BJ (cell line): ENCODE measurements around the gene LARP4B. TPM values are rescaled to one million over a fixed set of nuclear protein-coding genes. Genes with fewer than 3 reads are reported as not detected.

ENCODE experiments used
- CTCF ChIA-PET: fragments of 350-600 bp; formaldehyde crosslinking; extraction: SDS; loops from one replicate; lab custom pipeline; 2021; ENCODE audit warnings: antibody characterized with exemption, inconsistent platforms; lab: Yijun Ruan, JAX
- POLR2A ChIA-PET: fragments of 300-600 bp; sonication (Branson Sonifier 250); formaldehyde crosslinking; extraction: SDS; loops from one replicate; lab custom pipeline; 2021; ENCODE audit warnings: antibody characterized with exemption; lab: Charles Lee
- DNase-seq: peaks from one replicate; pipeline ENCODE4 v3.0.0-alpha.2; 2011; ENCODE audit warnings: low read depth
- H3K27me3 ChIP-seq: 2 replicates; pipeline ENCODE4 v1.6.0; 2011; ENCODE audit warnings: low read length; ENCODE audit not compliant: control insufficient read depth, insufficient read depth
- H3K36me3 ChIP-seq: 2 replicates; pipeline ENCODE4 v1.5.1; 2011; ENCODE audit warnings: low read length; ENCODE audit not compliant: control insufficient read depth, insufficient read depth
- H3K4me3 ChIP-seq: 2 replicates; pipeline ENCODE4 v1.5.1; 2011; ENCODE audit warnings: low read depth, mild to moderate bottlenecking, control low read depth, low read length
- polyA plus RNA-seq: library from polyadenylated mRNA; depleted of rRNA; stranded (reverse); fragments of >200 nt; gene quantifications from 2 replicates; pipeline ENCODE4 v1.2.3, GENCODE V29; 2011
- TF ChIP-seq, protein P1 (sequence below): IDR thresholded peaks from 2 replicates; pipeline ENCODE4 v1.5.1; 2011; ENCODE audit warnings: low read depth, mild to moderate bottlenecking, control low read depth, inconsistent platforms, low read length, moderate library complexity; ENCODE audit not compliant: insufficient read depth

The LARP4B gene
- polyA plus RNA-seq, 1 experiment, result 38.4 TPM

DNA sequence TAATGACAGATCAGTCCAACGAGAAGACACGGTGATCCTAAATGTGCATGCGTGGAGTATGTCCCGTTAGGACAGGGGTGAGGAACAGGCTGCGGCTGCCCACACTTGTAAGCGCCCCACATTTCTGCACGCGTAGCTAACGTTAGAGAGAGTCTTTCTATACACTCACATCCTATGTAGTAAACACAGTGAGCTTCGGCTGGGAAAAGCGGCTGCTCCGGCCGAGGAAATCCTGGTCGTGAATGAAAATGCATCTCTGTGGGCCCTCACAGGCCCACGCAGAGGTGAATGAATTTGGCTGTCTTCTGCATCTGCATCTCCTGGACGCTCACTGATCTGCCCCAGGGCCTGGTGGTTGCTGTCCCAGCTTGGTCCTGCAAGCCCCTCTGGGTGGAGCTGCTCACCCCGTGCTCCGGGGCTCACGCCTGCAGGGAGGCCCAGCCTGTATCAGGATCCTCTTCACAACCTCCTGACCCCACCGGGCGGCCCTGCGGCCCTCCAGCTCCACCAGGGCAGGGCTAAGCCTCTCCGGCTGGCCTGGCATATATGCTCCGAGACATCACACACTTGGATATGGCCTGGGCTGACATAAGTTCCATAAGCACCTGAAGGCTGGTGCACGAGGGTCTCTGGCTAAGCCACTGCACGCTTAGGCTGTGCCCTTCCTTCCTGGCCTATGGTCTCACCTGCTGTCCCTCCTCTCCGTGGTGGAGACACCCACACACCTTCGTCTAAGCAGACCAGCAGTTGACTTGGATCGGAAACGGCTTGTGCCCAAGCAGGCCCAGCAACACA lies 124.1 kb downstream of the LARP4B start:
- no peak for DNase-seq
- no peak overlapping the region for H3K4me3 ChIP-seq
- no peaks in the 10 kb centered on the region for H3K27me3 ChIP-seq
- ChIA-PET POLR2A (no interaction called here), CTCF (no interaction called here)
- H3K36me3 ChIP-seq, result peaks cover 26% of the 10 kb centered on the region
- TF ChIP-seq, protein P1, sequence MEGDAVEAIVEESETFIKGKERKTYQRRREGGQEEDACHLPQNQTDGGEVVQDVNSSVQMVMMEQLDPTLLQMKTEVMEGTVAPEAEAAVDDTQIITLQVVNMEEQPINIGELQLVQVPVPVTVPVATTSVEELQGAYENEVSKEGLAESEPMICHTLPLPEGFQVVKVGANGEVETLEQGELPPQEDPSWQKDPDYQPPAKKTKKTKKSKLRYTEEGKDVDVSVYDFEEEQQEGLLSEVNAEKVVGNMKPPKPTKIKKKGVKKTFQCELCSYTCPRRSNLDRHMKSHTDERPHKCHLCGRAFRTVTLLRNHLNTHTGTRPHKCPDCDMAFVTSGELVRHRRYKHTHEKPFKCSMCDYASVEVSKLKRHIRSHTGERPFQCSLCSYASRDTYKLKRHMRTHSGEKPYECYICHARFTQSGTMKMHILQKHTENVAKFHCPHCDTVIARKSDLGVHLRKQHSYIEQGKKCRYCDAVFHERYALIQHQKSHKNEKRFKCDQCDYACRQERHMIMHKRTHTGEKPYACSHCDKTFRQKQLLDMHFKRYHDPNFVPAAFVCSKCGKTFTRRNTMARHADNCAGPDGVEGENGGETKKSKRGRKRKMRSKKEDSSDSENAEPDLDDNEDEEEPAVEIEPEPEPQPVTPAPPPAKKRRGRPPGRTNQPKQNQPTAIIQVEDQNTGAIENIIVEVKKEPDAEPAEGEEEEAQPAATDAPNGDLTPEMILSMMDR, result no peak

DNA sequence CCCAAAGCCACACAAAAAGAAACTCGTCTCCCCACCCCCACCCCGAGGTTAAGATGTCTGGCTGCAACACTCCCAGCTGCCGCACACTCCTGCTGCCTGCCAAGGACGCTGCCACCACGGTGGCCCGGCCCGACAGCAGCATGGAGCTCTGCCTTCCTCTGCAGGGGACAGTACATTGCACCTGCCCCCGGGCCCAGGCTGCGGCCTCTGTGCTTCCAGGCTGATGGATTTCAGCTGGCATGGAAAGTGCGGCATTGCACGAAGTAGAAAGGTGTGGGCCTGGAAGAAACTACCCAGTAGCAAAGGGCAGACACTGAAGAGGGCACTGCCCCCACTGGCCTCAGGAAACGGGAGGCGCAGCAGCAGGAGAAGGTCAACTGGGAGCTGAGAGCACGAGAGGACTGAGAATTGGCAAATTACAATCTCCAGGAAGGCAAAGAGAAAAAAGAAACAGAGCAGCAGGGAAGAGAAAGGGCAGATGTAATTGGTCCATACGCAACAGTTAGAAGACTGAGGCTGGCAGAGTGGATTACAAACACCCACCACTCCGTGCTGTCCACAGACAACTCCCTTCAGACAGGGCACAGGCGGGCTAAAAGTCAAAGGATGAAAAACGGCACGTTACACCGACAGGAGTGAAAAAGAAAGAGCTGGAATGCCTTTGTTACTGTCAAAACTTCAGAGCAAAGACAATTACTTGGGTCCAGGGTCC lies 124.9 kb downstream of the LARP4B start:
- no peak overlapping the region for H3K4me3 ChIP-seq
- H3K36me3 ChIP-seq, result peaks cover 21% of the 10 kb centered on the region
- TF ChIP-seq, protein P1, result no peak
- DNase-seq, result no peak
- POLR2A ChIA-PET, result no interaction called here
- CTCF ChIA-PET, result no interaction called here
- no peaks in the 10 kb centered on the region for H3K27me3 ChIP-seq

DNA sequence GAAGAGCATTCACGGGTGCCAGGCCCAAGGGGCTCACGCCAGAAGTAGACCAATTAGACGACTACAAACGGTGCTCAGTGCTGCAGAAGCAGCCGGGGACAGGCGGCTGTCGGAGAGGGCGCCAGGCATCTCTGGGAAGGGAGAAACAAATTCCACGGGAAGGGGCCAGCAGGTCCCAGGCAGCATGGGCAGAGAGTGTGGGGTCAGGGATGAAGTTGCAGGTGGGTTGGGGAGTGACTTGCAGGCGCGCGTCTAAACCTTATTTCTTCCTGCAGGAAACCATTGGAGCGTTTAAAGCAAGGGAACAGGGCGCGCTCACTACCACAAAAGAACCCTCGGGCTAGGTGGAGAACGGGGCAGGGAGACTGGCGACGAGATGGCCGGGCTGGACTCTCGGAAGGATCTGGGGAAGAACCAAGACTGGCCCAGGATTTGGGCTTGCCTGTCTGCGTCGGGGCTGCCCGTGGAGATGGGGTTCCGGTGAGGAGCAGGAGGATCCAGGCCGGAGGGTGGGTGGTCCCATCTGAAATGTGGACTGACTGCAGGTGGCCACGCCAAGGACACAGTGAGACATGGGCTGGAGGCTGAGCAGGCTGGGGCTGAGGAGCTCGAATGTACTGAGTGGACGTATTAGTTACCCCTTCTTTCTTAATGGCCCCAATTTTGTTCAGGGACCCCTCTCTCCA lies 125.7 kb downstream of the LARP4B start:
- no peak overlapping the region for H3K4me3 ChIP-seq
- no peak for DNase-seq
- H3K27me3 ChIP-seq, result no peaks in the 10 kb centered on the region
- TF ChIP-seq, protein P1, result no peak
- POLR2A ChIA-PET, result no interaction called here
- H3K36me3 ChIP-seq, result peaks cover 21% of the 10 kb centered on the region
- CTCF ChIA-PET, result no interaction called here

DNA sequence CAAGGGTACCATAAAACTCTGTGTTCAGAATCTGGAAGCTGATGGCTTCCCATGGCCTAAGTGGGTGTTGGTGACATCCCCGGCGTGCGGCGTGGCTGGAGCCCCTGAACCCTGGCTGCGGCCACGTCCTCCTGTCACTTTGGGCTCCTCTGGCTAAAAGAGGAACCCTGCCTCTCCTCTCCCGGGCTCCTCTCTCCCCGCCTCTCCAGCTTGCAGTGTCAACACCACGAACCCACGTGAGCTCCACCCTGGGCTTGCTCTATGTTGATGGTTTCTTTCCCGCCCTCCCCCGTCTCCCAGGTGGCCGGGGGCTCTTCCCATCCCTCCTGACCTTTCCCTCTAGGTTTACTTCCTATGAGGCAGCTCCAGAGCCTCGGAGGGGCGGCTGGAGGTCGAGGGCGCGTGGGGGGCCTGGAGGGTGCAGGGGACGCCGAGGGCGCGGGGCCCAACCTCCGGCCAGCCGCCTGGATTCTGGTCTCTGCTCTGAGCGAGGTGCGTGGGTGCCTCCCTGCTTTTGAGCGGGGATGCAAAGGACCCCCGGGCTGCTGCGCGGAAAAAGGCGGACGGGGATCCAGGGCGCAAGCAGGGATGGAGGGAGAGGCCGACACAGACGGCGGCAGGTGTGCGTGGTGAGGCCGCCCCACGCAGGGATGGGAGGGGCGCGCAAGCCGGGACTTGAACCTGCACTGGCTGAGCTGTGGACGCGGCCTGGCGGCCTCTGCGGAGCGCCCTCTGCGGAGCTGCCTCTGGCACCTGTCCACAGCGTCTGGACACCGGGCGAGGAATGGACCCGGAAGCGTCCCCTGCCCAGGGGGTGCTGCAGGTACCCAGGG lies 126.5 kb downstream of the LARP4B start:
- peaks cover 21% of the 10 kb centered on the region for H3K36me3 ChIP-seq

More for the DNA sequence above, 126.5 kb downstream of the LARP4B start:
- no peaks in the 10 kb centered on the region for H3K27me3 ChIP-seq
- CTCF ChIA-PET, result interaction anchor here (1.4 to 1.5 kb wide), 2 partner anchors 10 to 16 kb away, joined by 6 to 7 read pairs; no protein-coding TSS in a partner anchor
- TF ChIP-seq, protein P1, result no peak
- DNase-seq, result no peak
- POLR2A ChIA-PET, result no interaction called here
- H3K4me3 ChIP-seq, result no peak overlapping the region
